HAP-1 (cell line): ENCODE results near the gene PRR29.

Experiments used
- DNase-seq, 2 experiments: peaks; one replicate each; pipeline ENCODE4 v3.0.0-alpha.2; 2016 to 2020; ENCODE audit warnings: low spot score in 2 of 2
- H3K27me3 ChIP-seq: fragments of 250-450 bp; sonication (Bioruptor Pico); 2 replicates; pipeline ENCODE4 v1.5.1; 2020; ENCODE audit warnings: low read depth, mild to moderate bottlenecking, moderate library complexity
- H3K36me3 ChIP-seq: fragments of 250-450 bp; sonication (Bioruptor Pico); replicated peaks from 2 replicates; pipeline ENCODE4 v1.5.1; 2020; ENCODE audit warnings: mild to moderate bottlenecking
- H3K4me1 ChIP-seq: fragments of 250-450 bp; sonication (Bioruptor Pico); 2 replicates; pipeline ENCODE4 v1.5.1; 2020; ENCODE audit warnings: mild to moderate bottlenecking
- H3K4me3 ChIP-seq: fragments of 250-450 bp; sonication (Bioruptor Pico); 2 replicates; pipeline ENCODE4 v1.5.1; 2020; ENCODE audit warnings: mild to moderate bottlenecking, moderate library complexity
- H3K9me3 ChIP-seq: fragments of 250-450 bp; sonication (Bioruptor Pico); 2 replicates; pipeline ENCODE4 v1.5.1; 2020; ENCODE audit warnings: mild to moderate bottlenecking, moderate library complexity
- in situ Hi-C: fragments of 300-500 bp; cut with MboI; formaldehyde crosslinking; loops from 3 replicates; pipeline ENCODE4 v1.14.3; 2020; ENCODE audit warnings: low sequenced_read_pairs, inconsistent platforms, mixed read lengths

Gene PRR29

GRCh38 chr17:63984236-63984635 lies 13.9 kb upstream of the PRR29 start:
- H3K4me3 ChIP-seq = no peak overlapping the region
- no peak for DNase-seq
- no peaks in the 10 kb centered on the region for H3K36me3 ChIP-seq
- H3K4me1 ChIP-seq = no peaks in the 10 kb centered on the region
- in situ Hi-C loops = no loop called here
- no peaks in the 10 kb centered on the region; the same call in 1 of the 2 replicates for H3K9me3 ChIP-seq
- H3K27me3 ChIP-seq = no peaks in the 10 kb centered on the region

GRCh38 chr17:63984651-63985386 lies 13.3 kb upstream of the PRR29 start:
- Histone ChIP-seq H3K36me3 (no peaks in the 10 kb centered on the region), H3K27me3 (no peaks in the 10 kb centered on the region), H3K4me1 (no peaks in the 10 kb centered on the region), H3K4me3 (no peak overlapping the region), H3K9me3 (no peaks in the 10 kb centered on the region; the same call in 1 of the 2 replicates)
- no peak for DNase-seq
- in situ Hi-C loops = no loop called here

- H3K4me1 ChIP-seq = no peaks in the 10 kb centered on the region
- no peak for DNase-seq
- no peaks in the 10 kb centered on the region; the same call in 1 of the 2 replicates for H3K9me3 ChIP-seq
- no peaks in the 10 kb centered on the region for H3K27me3 ChIP-seq
- in situ Hi-C loops = no loop called here
- no peak overlapping the region for H3K4me3 ChIP-seq
- no peaks in the 10 kb centered on the region for H3K36me3 ChIP-seq
Observed at GRCh38 chr17:63985387-63986140, 12.6 kb upstream of the PRR29 start.

- Histone ChIP-seq H3K4me1 (no peaks in the 10 kb centered on the region), H3K27me3 (no peaks in the 10 kb centered on the region), H3K9me3 (no peaks in the 10 kb centered on the region; the same call in 1 of the 2 replicates), H3K4me3 (no peak overlapping the region), H3K36me3 (no peaks in the 10 kb centered on the region)
- in situ Hi-C loops = no loop called here
- no peak for DNase-seq
Observed at GRCh38 chr17:63986821-63987220, 11.3 kb upstream of the PRR29 start.

GRCh38 chr17:63987221-63988126 lies 10.7 kb upstream of the PRR29 start:
- DNase-seq = no peak
- no peaks in the 10 kb centered on the region for H3K4me1 ChIP-seq
- no peaks in the 10 kb centered on the region for H3K36me3 ChIP-seq
- peaks cover 6% of the 10 kb centered on the region; the same call in 1 of the 2 replicates for H3K27me3 ChIP-seq
- H3K9me3 ChIP-seq = no peaks in the 10 kb centered on the region
- in situ Hi-C loops = no loop called here
- H3K4me3 ChIP-seq = no peak overlapping the region

- no peak overlapping the region for H3K4me3 ChIP-seq
- no peak for DNase-seq
- no peaks in the 10 kb centered on the region for H3K9me3 ChIP-seq
- H3K36me3 ChIP-seq = no peaks in the 10 kb centered on the region
- no peaks in the 10 kb centered on the region for H3K4me1 ChIP-seq
- in situ Hi-C loops = no loop called here
- peaks cover 7% of the 10 kb centered on the region; the same call in 1 of the 2 replicates for H3K27me3 ChIP-seq
Observed at GRCh38 chr17:63988127-63988478, 10.0 kb upstream of the PRR29 start.

GRCh38 chr17:63988741-63989621 lies 9.2 kb upstream of the PRR29 start:
- Histone ChIP-seq H3K4me3 (no peak overlapping the region), H3K4me1 (no peaks in the 10 kb centered on the region), H3K27me3 (peaks cover 13% of the 10 kb centered on the region), H3K36me3 (no peaks in the 10 kb centered on the region), H3K9me3 (no peaks in the 10 kb centered on the region)
- no peak for DNase-seq
- in situ Hi-C loops = no loop called here

DNA sequence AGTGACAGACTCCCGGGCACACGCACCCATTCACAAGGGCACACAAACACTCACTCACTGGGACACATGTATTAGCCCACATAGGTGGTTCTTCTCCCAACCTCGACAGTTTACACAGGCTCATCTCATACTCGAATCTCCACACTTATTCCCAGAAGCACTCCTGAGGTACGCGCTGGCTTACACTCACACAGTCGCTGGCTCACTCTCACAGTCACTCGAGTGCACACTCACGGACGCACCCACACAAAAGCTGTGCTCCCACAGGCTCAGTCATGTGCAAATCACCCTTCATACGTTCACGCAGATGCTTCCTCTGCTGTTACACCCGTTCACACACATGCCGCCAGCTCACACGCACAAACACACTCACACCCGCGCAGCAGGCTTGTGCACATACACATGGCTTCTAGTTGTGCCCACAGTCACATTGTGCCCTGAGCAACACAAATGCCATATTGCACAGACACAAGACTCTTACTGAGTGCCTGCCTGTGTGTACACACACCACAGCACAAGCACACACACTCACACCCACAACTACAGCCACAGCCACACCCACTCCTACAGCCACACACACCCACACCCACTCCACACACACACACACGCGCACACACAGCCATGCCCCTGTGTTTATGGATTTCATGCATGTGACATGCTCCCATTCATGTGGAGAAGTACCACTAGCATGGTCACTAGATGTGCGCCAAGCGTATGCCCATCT lies 8.4 kb upstream of the PRR29 start:
- DNase-seq = no peak
- Histone ChIP-seq H3K27me3 (peaks cover 15% of the 10 kb centered on the region), H3K9me3 (no peaks in the 10 kb centered on the region), H3K4me3 (no peak overlapping the region), H3K36me3 (no peaks in the 10 kb centered on the region), H3K4me1 (no peaks in the 10 kb centered on the region)
- in situ Hi-C loops = no loop called here

- H3K36me3 ChIP-seq = no peaks in the 10 kb centered on the region
- in situ Hi-C loops = no loop called here
- H3K9me3 ChIP-seq = no peaks in the 10 kb centered on the region
- H3K4me3 ChIP-seq = no peak overlapping the region
- H3K4me1 ChIP-seq = no peaks in the 10 kb centered on the region
- peaks cover 17% of the 10 kb centered on the region for H3K27me3 ChIP-seq
- no peak for DNase-seq
Observed at GRCh38 chr17:63991611-63992010, 6.5 kb upstream of the PRR29 start.

DNA sequence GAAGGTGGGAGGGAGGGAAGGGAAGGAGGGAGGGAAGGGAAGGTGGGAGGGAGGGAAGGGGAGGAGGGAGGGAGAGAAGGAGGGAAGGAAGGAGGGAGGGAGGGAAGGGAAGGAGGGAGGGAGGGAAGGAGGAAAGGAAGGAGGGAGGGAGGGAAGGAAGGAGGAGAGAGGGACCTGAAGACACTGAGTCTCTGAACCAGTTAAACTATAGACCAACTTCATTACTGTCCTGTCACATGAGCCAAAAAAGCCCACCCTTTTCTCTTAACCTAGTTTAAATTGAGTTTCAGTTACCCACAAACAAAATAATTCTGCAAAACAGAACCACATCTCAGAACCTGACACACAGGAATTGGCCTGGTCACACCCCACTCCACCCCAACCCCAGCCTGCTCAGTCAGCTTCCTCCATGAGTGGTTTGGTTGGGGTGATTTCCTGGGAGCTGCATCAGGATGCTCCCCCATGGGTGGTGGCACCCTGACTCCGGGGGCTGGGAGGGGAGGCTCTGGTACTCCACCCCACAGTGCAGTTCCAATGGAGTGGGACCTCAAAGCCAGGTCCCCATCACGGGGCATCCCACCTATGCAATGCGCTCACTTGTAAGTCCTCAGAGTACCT lies 4.7 kb upstream of the PRR29 start:
- DNase-seq = no peak
- H3K9me3 ChIP-seq = no peaks in the 10 kb centered on the region
- no peak overlapping the region for H3K4me3 ChIP-seq
- no peaks in the 10 kb centered on the region for H3K36me3 ChIP-seq
- in situ Hi-C loops = no loop called here
- H3K27me3 ChIP-seq = peaks cover 24% of the 10 kb centered on the region
- no peaks in the 10 kb centered on the region for H3K4me1 ChIP-seq

DNA sequence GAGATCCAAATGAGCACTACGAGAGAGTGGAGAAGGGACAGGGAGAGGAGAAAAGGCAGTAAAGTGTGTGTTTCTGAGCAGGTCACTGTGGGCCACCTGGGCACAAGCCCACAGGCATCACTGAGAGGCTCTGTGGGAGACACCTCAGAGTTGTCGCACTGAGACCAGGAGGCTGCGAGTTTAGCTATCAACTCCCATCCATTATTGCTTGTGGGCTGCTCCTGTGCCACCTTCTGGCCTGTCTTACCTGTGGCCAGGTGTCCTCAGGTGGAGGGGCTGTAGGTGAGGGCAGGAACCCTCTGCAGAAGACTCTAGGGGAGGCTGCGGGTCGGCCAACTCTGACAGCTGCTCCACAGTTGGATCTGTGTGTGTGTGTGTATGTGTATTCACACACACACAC lies 2.5 kb upstream of the PRR29 start:
- Histone ChIP-seq H3K36me3 (no peaks in the 10 kb centered on the region), H3K4me1 (no peaks in the 10 kb centered on the region), H3K4me3 (no peak overlapping the region), H3K27me3 (peaks cover 24% of the 10 kb centered on the region), H3K9me3 (no peaks in the 10 kb centered on the region)
- DNase-seq = no peak
- in situ Hi-C loops = no loop called here

DNA sequence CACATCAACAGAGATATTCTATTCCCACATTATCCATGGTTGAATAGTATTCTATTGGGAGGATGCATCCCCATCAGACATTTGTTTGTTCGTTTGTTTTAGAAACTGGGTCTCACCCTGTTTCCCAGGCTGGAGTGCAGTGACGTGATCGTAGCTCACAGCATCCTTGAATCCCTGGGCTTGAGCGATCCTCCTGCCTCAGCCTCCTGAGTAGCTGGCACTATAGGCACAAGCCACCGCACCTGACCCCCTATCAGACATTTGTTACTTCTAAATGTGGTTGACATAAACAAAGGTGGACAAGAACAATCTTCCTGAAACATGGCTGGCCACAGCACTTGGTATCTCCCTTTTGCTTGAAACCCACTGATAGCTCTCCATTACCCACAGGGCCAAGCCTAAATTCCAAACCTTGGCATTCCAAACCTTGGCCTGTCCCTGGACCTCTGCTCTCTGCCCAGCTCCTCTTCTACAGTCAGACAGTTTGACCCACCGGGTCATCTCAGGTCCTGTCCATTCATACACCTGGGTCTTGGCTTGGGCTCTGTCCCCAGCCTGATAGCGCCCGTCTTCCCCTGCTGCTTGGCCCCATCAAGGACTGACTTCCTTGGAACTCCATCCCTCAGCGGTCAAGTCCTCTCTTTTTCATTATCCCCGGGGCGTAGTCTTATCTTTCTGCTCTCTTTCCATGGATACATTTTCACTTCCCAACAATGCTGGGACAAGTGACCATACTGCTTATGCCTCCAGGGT lies 1.5 kb upstream of the PRR29 start:
- Histone ChIP-seq H3K27me3 (peaks cover 24% of the 10 kb centered on the region), H3K4me1 (no peaks in the 10 kb centered on the region), H3K9me3 (no peaks in the 10 kb centered on the region), H3K4me3 (no peak overlapping the region), H3K36me3 (no peaks in the 10 kb centered on the region)
- no peak for DNase-seq
- in situ Hi-C loops = no loop called here
